Neural crest cell (in vitro differentiated cells): Measurements from ENCODE around the gene CLDN15. TPM values are rescaled to one million over a fixed set of nuclear protein-coding genes. Genes with fewer than 3 reads are reported as not detected.
"Not testable (repeated sequence)": the region's sequence is repeated elsewhere in the genome, so short reads cannot be mapped to it uniquely, and the experiment has no call there.

Experiments
- DNase-seq: peaks from one replicate; pipeline ENCODE4 v3.0.0; 2021; ENCODE audit warnings: low read depth, mixed read lengths, low spot score
- H3K27ac Mint-ChIP-seq: one replicate; pipeline ENCODE4 v1.8.0; 2021; ENCODE audit warnings: mild to moderate bottlenecking, mixed read lengths; ENCODE audit not compliant: unreplicated experiment
- H3K27me3 Mint-ChIP-seq: 2 replicates; pipeline ENCODE4 v1.8.0; 2021; ENCODE audit warnings: low read depth, mild to moderate bottlenecking, mixed read lengths
- H3K36me3 Mint-ChIP-seq: 2 replicates; pipeline ENCODE4 v1.8.0; 2021; ENCODE audit warnings: low read depth, mild to moderate bottlenecking, mixed read lengths
- H3K4me1 Mint-ChIP-seq: 2 replicates; pipeline ENCODE4 v1.8.0; 2021; ENCODE audit warnings: mixed read lengths
- H3K4me3 Mint-ChIP-seq: one replicate; pipeline ENCODE4 v1.8.0; 2021; ENCODE audit warnings: mild to moderate bottlenecking, mixed read lengths
- H3K9me3 Mint-ChIP-seq: 2 replicates; pipeline ENCODE4 v1.8.0; 2021; ENCODE audit warnings: mixed read lengths
- total RNA-seq: library from RNA; stranded (reverse); gene quantifications from 2 replicates; pipeline ENCODE4 v1.2.1, GENCODE V29; 2021
- TF ChIP-seq, protein P1 (sequence below): fragments of 200-600 bp; sonication (generic); conservative IDR thresholded peaks from 2 replicates; pipeline ENCODE4 v1.5.0; 2021; ENCODE audit warnings: antibody characterized with exemption, mild to moderate bottlenecking

CLDN15 gene
- total RNA-seq, 1 donor from 2014 or later = 10.4 TPM

DNA sequence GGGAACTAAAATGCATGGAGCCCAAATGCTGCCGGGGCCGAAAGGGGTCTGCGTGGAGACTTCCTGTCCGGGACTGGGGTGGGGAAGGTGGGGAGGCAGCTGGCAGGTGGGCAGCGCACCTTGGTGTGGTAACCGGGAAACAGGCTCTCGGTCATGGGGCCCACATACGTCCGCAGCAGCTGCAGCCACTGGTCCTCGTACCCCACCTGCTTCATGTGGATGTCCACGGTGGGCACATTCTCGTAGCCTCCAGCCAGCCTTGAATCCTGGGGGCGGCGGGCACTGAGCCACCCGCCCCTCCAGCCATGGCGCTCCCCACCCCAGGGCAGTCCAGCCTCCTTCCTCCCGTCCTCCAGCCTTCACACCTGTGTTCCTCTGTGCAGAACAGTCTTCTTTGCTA, 30.1 kb downstream of the CLDN15 start:
- no peaks in the 10 kb centered on the region for H3K36me3 Mint-ChIP-seq
- H3K9me3 Mint-ChIP-seq = no peaks in the 10 kb centered on the region
- H3K4me1 Mint-ChIP-seq = no peaks in the 10 kb centered on the region
- no peak for DNase-seq
- TF ChIP-seq, protein P1, sequence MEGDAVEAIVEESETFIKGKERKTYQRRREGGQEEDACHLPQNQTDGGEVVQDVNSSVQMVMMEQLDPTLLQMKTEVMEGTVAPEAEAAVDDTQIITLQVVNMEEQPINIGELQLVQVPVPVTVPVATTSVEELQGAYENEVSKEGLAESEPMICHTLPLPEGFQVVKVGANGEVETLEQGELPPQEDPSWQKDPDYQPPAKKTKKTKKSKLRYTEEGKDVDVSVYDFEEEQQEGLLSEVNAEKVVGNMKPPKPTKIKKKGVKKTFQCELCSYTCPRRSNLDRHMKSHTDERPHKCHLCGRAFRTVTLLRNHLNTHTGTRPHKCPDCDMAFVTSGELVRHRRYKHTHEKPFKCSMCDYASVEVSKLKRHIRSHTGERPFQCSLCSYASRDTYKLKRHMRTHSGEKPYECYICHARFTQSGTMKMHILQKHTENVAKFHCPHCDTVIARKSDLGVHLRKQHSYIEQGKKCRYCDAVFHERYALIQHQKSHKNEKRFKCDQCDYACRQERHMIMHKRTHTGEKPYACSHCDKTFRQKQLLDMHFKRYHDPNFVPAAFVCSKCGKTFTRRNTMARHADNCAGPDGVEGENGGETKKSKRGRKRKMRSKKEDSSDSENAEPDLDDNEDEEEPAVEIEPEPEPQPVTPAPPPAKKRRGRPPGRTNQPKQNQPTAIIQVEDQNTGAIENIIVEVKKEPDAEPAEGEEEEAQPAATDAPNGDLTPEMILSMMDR = no peak
- no peak overlapping the region for H3K27ac Mint-ChIP-seq
- peaks cover 23% of the 10 kb centered on the region for H3K27me3 Mint-ChIP-seq
- no peak overlapping the region for H3K4me3 Mint-ChIP-seq

DNA sequence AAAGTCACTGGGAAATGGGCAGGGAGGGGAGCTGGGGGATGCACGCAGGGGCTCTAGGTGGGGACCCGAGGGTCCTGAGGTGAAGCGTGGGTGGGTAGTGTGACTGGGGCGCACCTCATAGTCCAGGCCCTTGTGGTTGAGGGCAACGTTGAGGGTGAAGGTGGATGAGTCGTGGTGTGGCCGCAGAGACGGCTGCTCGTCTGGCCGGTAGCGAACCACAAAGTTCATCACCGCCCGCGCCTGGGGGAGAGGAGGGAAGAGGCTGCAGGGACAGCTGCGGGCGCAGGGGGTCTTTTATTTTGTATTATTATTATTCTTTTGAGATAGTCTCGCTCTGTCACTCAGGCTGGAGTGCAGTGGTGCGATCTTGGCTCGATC, 30.9 kb downstream of the CLDN15 start:
- Mint-ChIP-seq H3K36me3 (no peaks in the 10 kb centered on the region), H3K9me3 (no peaks in the 10 kb centered on the region), H3K27me3 (peaks cover 29% of the 10 kb centered on the region), H3K27ac (peak overlapping the region; percentile 67), H3K4me3 (no peak overlapping the region), H3K4me1 (no peaks in the 10 kb centered on the region)
- TF ChIP-seq, protein P1 = no peak
- DNase-seq = no peak

DNA sequence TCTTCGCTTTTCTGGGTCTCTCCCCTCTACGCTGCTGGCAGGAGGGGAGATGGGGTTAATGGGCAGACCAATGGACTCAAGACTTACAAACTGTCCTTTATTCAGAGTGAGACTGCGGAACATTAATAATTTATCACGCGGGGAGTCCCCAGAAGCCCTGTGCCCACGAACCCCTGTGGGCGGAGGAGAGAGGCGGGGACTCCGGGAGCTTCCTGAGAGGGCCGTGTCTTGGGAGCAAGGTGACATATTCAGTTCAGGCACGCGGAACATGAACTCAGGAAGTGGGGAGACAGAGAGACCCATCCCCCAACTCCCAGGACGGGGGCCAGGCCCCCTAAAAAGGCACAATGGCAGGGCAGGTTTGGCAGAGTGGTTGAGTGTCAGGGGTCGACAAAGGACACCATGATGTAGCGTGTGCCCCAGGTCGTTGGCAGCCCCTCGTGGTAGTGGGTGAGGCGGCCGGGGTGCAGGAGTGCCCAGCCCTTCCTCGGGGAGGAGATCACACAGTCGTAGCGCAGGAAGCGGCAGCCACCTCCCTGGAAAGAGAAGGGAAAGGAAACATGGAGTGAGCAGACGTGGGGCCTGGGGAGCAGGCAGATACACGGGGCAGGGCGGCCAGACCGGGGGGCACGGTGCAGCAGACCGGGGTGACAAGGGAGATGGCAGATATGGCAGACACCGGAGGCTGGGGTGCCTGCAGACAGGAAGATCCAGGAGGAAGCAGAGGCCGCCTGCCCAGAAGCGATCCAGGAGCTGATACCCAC, 31.5 kb downstream of the CLDN15 start:
- no peak for DNase-seq
- TF ChIP-seq, protein P1 = no peak
- no peaks in the 10 kb centered on the region for H3K4me1 Mint-ChIP-seq
- peak overlapping the region; percentile 35 for H3K27ac Mint-ChIP-seq
- no peaks in the 10 kb centered on the region for H3K9me3 Mint-ChIP-seq
- H3K27me3 Mint-ChIP-seq = peaks cover 35% of the 10 kb centered on the region
- H3K4me3 Mint-ChIP-seq = no peak overlapping the region
- H3K36me3 Mint-ChIP-seq = no peaks in the 10 kb centered on the region

DNA sequence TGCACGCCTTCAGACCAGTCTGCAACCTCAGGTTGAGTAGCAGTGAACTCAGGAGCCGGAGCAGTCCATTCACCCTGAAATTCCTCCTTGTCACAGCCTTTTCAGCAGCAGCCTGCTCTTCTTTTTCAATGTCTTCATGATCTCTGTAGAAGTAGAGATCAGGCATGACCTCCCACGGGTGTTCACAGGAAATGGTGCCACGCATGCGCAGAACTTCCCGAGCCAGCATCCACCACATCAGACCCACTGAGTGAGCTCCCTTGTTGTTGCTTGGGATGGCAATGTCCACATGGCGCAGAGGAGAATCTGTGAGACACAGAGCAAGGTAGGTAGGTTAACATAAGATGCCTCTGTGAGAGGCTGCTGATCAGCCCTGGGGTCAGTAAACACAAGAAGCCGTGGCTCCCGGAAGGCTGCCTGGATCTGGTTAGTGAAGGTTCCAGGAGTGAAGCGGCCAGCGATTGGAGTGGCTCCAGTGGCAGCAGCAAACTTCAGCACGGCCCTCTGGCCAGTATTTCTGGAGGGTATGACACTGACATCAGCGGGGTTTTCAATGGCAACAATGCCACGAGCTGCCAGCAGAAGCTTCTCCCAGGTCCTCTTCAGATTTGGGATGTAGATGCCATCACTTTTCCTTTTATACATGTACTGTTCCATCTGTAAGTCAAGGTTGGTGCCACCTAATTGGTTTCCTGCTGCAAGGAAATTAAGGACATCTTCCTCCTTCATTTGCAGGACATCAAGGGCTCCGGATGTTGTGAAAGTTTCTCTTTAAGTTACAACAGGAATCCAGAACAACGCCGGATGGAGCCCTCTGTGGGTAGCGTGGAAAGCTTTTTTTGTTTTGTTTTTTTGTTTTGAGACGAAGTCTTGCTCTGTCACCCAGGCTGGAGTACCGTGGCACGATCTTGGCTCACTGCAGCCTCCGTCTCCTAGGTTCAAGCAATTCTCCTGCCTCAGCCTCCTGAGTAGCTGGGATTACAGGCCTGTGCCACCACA, 33.6 kb downstream of the CLDN15 start:
- H3K4me1 Mint-ChIP-seq, H3K36me3 Mint-ChIP-seq, H3K4me3 Mint-ChIP-seq, H3K27ac Mint-ChIP-seq, H3K9me3 Mint-ChIP-seq, DNase-seq: not testable (repeated sequence)
- H3K27me3 Mint-ChIP-seq = peaks cover 49% of the 10 kb centered on the region

DNA sequence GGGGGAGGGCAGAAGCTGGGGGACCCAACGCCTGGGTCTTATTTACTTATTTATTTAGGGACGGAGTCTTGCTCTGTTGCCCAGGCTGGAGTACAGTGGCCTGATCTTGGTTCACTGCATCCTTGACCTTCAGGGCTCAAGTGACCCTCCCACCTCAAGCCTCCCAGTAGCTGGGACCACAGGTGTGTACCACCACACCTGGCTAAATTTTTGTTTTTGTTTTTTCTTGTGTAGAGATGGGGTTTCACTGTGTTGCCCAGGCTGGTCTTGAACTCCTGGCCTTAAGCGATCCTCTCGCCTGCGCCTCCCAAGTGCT, 35.0 kb downstream of the CLDN15 start:
- peaks cover 8% of the 10 kb centered on the region for H3K4me1 Mint-ChIP-seq
- no peak overlapping the region for H3K27ac Mint-ChIP-seq
- H3K36me3 Mint-ChIP-seq = no peaks in the 10 kb centered on the region
- TF ChIP-seq, protein P1 = no peak
- H3K27me3 Mint-ChIP-seq = peaks cover 49% of the 10 kb centered on the region
- DNase-seq = no peak
- no peaks in the 10 kb centered on the region for H3K9me3 Mint-ChIP-seq
- no peak overlapping the region for H3K4me3 Mint-ChIP-seq
